ENCODE data around the gene SNED1.

Gene SNED1

GRCh38 chr2:240958366-240959213, 39.8 kb upstream of the SNED1 start:
- TF ChIP-seq, protein P1, sequence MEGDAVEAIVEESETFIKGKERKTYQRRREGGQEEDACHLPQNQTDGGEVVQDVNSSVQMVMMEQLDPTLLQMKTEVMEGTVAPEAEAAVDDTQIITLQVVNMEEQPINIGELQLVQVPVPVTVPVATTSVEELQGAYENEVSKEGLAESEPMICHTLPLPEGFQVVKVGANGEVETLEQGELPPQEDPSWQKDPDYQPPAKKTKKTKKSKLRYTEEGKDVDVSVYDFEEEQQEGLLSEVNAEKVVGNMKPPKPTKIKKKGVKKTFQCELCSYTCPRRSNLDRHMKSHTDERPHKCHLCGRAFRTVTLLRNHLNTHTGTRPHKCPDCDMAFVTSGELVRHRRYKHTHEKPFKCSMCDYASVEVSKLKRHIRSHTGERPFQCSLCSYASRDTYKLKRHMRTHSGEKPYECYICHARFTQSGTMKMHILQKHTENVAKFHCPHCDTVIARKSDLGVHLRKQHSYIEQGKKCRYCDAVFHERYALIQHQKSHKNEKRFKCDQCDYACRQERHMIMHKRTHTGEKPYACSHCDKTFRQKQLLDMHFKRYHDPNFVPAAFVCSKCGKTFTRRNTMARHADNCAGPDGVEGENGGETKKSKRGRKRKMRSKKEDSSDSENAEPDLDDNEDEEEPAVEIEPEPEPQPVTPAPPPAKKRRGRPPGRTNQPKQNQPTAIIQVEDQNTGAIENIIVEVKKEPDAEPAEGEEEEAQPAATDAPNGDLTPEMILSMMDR (conservative IDR thresholded peaks at IDR 0.05): no peak
- H3K27ac ChIP-seq: no peak overlapping the region

- TF ChIP-seq, protein P1 (conservative IDR thresholded peaks at IDR 0.05): no peak
- no peak overlapping the region for H3K27ac ChIP-seq
Observed at GRCh38 chr2:240959214-240959940, 39.0 kb upstream of the SNED1 start.

GRCh38 chr2:240959941-240960308, 38.5 kb upstream of the SNED1 start:
- no peak overlapping the region for H3K27ac ChIP-seq
- TF ChIP-seq, protein P1 (conservative IDR thresholded peaks at IDR 0.05): no peak

- H3K27ac ChIP-seq: no peak overlapping the region
- TF ChIP-seq, protein P1 (conservative IDR thresholded peaks at IDR 0.05): no peak
Observed at GRCh38 chr2:240960309-240960970, 38.0 kb upstream of the SNED1 start.

- no peak overlapping the region for H3K27ac ChIP-seq
- TF ChIP-seq, protein P1 (conservative IDR thresholded peaks at IDR 0.05): no peak
Observed at GRCh38 chr2:240960971-240961876, 37.2 kb upstream of the SNED1 start.

DNA sequence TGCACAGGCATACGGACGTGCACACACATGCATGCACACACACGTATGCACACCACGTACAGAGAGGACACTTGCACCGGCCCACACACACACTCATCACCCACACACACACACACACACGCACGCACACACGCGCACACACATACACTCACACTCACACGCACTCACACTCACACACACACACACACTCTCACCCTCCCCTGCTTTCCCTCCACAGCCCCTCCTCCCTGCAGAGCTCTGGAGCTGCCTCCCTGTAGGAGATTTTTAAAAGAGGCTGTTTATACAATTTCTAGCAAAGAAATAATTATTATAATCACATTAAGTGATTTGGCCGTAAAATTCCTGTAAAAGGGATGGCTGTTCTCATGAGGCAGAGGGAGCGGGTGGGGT, 36.5 kb upstream of the SNED1 start:
- TF ChIP-seq, protein P1 (conservative IDR thresholded peaks at IDR 0.05): no peak

More for the DNA sequence above, 36.5 kb upstream of the SNED1 start:
- no peak overlapping the region for H3K27ac ChIP-seq
